PFSK-1 (cell line): ENCODE data around the gene DDX42.

Experiments
- FOXP2 ChIP-seq: optimal IDR thresholded peaks from 2 replicates; pipeline ENCODE3; 2011; ENCODE audit warnings: borderline replicate concordance, control low read depth, inconsistent platforms; ENCODE audit not compliant: insufficient read depth; ENCODE audit errors: extremely low read length, extremely low read depth
- POLR2AphosphoS5 ChIP-seq: IDR thresholded peaks from 2 replicates; pipeline ENCODE4 v1.6.1; 2012; ENCODE audit warnings: low read depth, mild to moderate bottlenecking, control low read depth, low read length, moderate library complexity
- REST ChIP-seq, 2 experiments: IDR thresholded peaks; 2 replicates each; pipeline versions ENCODE4 v1.6.1 to v1.8.0; 2011 to 2012; ENCODE audit warnings: low read depth in 2 of 2, low read length in 2 of 2, control low read depth in 1 of 2, inconsistent platforms in 1 of 2, mild to moderate bottlenecking in 1 of 2, moderate library complexity in 1 of 2; ENCODE audit not compliant: insufficient read depth in 1 of 2
- SIN3A ChIP-seq: IDR thresholded peaks from 2 replicates; pipeline ENCODE4 v1.6.1; 2012; ENCODE audit warnings: mild to moderate bottlenecking, low read length, moderate library complexity, borderline replicate concordance; ENCODE audit not compliant: insufficient read depth
- TAF1 ChIP-seq: IDR thresholded peaks from 2 replicates; pipeline ENCODE4 v1.6.1; 2012; ENCODE audit warnings: low read length, control low read depth, borderline replicate concordance; ENCODE audit not compliant: insufficient read depth

The DDX42 gene

GRCh38 chr17:63840591-63841349 is 66.8 kb downstream of the DDX42 start:
- TF ChIP-seq TAF1 (no peak), POLR2AphosphoS5 (no peak), REST (IDR thresholded peaks at IDR 0.05; ENCODE audit: insufficient read depth in 1 of 2, low read depth in 2 of 2, low read length in 2 of 2) (no peak), SIN3A (no peak), FOXP2 (no peak)

- 0 out of 2 replicates have a peak, but pooled peaks have one; percentile 13 for TF ChIP-seq SIN3A
- 0 out of 2 replicates have a peak, but pooled peaks have one; percentile 24 for TF ChIP-seq TAF1
- TF ChIP-seq POLR2AphosphoS5: no peak
These were observed 67.6 kb downstream of the DDX42 start for GRCh38 chr17:63841350-63842172.

GRCh38 chr17:63842173-63842539 is 68.2 kb downstream of the DDX42 start:
- no peak for TF ChIP-seq POLR2AphosphoS5

- TF ChIP-seq SIN3A: peak; percentile 56; the same call in 1 of the 2 replicates
- TF ChIP-seq TAF1: peak; percentile 92
- peak in 1 of 2 experiments; percentile 57; a peak in 2 of 4 replicates for TF ChIP-seq REST (IDR thresholded peaks at IDR 0.05; ENCODE audit: insufficient read depth in 1 of 2, low read depth in 2 of 2, low read length in 2 of 2)
- peak; percentile 89 for TF ChIP-seq FOXP2
- TF ChIP-seq POLR2AphosphoS5: peak; percentile 32; the same call in 1 of the 2 replicates
These were observed 68.8 kb downstream of the DDX42 start, which contains the start of gene SMARCD2 for GRCh38 chr17:63842540-63843386. Gene SMARCD2, minus strand, starts transcription at chr17:63842685. Its CDS starts 11 bp downstream, at chr17:63842674.

GRCh38 chr17:63843387-63843888 is 69.5 kb downstream of the DDX42 start:
- TF ChIP-seq SIN3A: peak; percentile 26; the same call in 1 of the 2 replicates

- TF ChIP-seq SIN3A (no peak), FOXP2 (no peak), REST (IDR thresholded peaks at IDR 0.05; ENCODE audit: insufficient read depth in 1 of 2, low read depth in 2 of 2, low read length in 2 of 2) (no peak), TAF1 (no peak), POLR2AphosphoS5 (no peak)
These were observed 70.1 kb downstream of the DDX42 start for GRCh38 chr17:63843910-63844677.
